ENCODE measurements around the gene CCDC91. TPM values are rescaled to one million over a fixed set of nuclear protein-coding genes. Genes with fewer than 3 reads are reported as not detected.

CCDC91 gene
- total and polyA plus RNA-seq, 5 experiments from 2014 or later = 57.7 to 84.6 (median 73.5) TPM

- H3K9me3 Mint-ChIP-seq = peaks cover 0 to 3% (median 0%) of the 10 kb centered on the region in 9 donors
- H3K27ac Mint-ChIP-seq = no peak overlapping the region
- ATAC-seq (no peak), DNase-seq (no peak)
- peaks cover 0 to 6% (median 3%) of the 10 kb centered on the region in 4 donors for H3K4me1 Mint-ChIP-seq
- POLR2A ChIA-PET = no interaction called here
- H3K27me3 Mint-ChIP-seq = peaks cover 0 to 2% (median 0%) of the 10 kb centered on the region in 5 donors
- H3K36me3 Mint-ChIP-seq = peaks cover 0 to 7% (median 0%) of the 10 kb centered on the region in 3 donors
- H3K4me3 Mint-ChIP-seq = no peak overlapping the region
Measured at GRCh38 chr12:28167981-28168485, 22.2 kb upstream of the CCDC91 start.

DNA sequence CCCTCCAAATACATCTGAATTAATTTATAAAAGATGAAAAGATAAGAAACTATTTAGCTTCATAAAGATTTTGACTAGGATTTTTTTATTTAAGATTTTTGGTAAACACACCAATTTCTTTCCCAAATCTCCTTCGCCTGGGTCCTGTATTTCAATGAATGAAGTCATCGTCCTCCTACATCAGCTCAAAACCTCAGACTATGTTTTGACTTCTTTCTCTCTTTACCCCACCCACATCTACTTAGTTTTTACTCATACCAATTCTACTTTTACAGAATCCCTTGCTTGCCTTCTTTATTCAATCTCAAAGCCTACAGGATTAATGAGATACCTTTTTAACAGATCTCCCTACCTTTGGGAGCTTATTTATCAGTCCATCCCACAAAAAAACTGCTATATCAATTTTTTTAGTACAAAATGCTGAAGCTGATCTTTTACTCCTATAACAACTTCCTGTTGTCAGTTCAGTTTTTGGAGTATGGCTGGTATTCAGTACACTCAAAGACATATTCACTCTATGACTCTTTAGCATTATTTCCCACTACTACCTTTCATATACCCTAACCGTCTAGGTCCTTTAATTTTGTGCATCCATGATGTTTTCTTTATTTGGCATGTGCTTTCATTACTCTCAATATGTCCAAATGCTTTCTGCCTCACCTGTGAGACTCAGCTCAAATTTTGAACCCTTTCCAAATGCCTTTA lies 18.7 kb upstream of the CCDC91 start:
- peak overlapping the region in 2 of 10 donors; percentile 15 to 49 for H3K27ac Mint-ChIP-seq
- no peak for DNase-seq
- no peak for ATAC-seq
- H3K36me3 Mint-ChIP-seq = peaks cover 4 to 8% (median 6%) of the 10 kb centered on the region in 3 donors
- H3K9me3 Mint-ChIP-seq = peaks cover 0 to 11% (median 0%) of the 10 kb centered on the region in 9 donors
- POLR2A ChIA-PET = no interaction called here
- H3K27me3 Mint-ChIP-seq = no peaks in the 10 kb centered on the region
- H3K4me3 Mint-ChIP-seq = no peak overlapping the region
- H3K4me1 Mint-ChIP-seq = peaks cover 0 to 6% (median 3%) of the 10 kb centered on the region in 4 donors

DNA sequence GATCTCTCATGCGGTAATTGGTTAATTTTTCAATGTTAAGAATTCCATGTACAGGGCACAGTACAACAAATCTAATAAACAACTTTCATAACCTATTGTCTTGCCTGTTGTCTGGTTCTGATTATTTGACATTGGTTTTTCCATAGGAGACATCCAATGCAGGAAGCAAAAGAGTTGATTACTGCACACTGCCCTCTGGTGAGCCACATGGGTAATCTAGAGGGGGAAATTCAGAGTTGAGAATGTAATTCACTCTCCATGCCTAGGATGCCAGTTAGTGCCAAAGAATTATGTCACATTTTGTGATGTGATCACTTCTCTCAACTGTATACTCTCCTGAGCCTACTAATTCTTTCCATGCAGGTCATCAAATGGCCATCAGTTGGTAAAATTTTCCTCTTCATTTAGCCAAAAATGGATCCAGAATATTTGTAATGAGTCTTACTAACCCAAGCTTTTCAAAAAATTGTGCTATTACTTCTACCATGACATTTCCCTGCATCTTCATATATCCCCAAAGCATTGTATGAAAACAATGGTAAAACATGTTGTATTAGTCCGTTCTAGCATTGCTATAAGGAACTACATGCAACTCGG lies 17.7 kb upstream of the CCDC91 start:
- peak overlapping the region in 1 of 10 donors; percentile 50 for H3K27ac Mint-ChIP-seq
- POLR2A ChIA-PET = no interaction called here
- no peaks in the 10 kb centered on the region for H3K27me3 Mint-ChIP-seq
- H3K4me1 Mint-ChIP-seq = peaks cover 0 to 6% (median 4%) of the 10 kb centered on the region in 4 donors
- peaks cover 4 to 8% (median 6%) of the 10 kb centered on the region in 3 donors for H3K36me3 Mint-ChIP-seq
- peaks cover 0 to 11% (median 0%) of the 10 kb centered on the region in 9 donors for H3K9me3 Mint-ChIP-seq
- ATAC-seq = no peak
- H3K4me3 Mint-ChIP-seq = no peak overlapping the region
- DNase-seq = no peak

- Mint-ChIP-seq H3K4me1 (peaks cover 0 to 6% (median 4%) of the 10 kb centered on the region in 4 donors), H3K4me3 (no peak overlapping the region), H3K36me3 (peaks cover 4 to 11% (median 9%) of the 10 kb centered on the region in 3 donors), H3K27me3 (peaks cover 0 to 6% (median 0%) of the 10 kb centered on the region in 5 donors), H3K9me3 (peaks cover 0 to 11% (median 0%) of the 10 kb centered on the region in 9 donors), H3K27ac (no peak overlapping the region)
- DNase-seq (no peak), ATAC-seq (no peak)
- POLR2A ChIA-PET = no interaction called here
Measured at GRCh38 chr12:28173440-28173839, 16.8 kb upstream of the CCDC91 start.

DNA sequence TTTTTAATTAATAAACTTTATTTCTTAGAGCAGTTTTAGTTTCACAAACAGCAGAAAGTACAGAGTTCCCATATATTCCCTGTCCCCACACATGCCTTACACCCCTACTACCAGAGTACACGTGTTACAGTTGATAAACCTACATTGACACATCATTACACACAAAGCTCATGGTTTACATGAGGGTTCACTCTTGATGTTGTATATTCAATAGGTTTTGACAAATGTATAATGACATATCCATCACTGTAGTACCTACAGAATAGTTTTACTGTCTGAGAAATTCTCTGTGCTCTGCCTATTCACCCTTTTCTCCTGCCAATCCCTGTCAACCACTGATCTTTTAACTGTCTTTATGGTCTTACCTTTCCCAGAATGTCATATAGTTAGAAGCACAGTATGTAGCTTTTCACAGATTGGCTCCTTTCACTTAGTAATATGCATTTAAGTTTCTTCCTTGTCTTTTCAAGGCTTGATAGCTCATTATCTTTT lies 15.1 kb upstream of the CCDC91 start:
- H3K4me3 Mint-ChIP-seq = no peak overlapping the region

GRCh38 chr12:28176295-28176694 lies 14.0 kb upstream of the CCDC91 start:
- Mint-ChIP-seq H3K4me1 (peaks cover 0 to 6% (median 5%) of the 10 kb centered on the region in 4 donors), H3K9me3 (peaks cover 0 to 11% (median 0%) of the 10 kb centered on the region in 9 donors), H3K27ac (no peak overlapping the region), H3K4me3 (no peak overlapping the region), H3K36me3 (peaks cover 4 to 14% (median 12%) of the 10 kb centered on the region in 3 donors), H3K27me3 (peaks cover 1 to 14% (median 2%) of the 10 kb centered on the region in 5 donors)
- DNase-seq (no peak), ATAC-seq (no peak)
- POLR2A ChIA-PET = no interaction called here

More for the DNA sequence above, 15.1 kb upstream of the CCDC91 start:
- Mint-ChIP-seq H3K27me3 (peaks cover 1 to 14% (median 2%) of the 10 kb centered on the region in 5 donors), H3K36me3 (peaks cover 4 to 14% (median 12%) of the 10 kb centered on the region in 3 donors), H3K27ac (no peak overlapping the region), H3K9me3 (peaks cover 0 to 11% (median 0%) of the 10 kb centered on the region in 9 donors), H3K4me1 (peaks cover 0 to 6% (median 5%) of the 10 kb centered on the region in 4 donors)
- DNase-seq = no peak
- no peak for ATAC-seq
- POLR2A ChIA-PET = no interaction called here

GRCh38 chr12:28177461-28177860 lies 12.8 kb upstream of the CCDC91 start:
- Mint-ChIP-seq H3K27me3 (peaks cover 1 to 14% (median 2%) of the 10 kb centered on the region in 5 donors), H3K9me3 (peaks cover 0 to 11% (median 0%) of the 10 kb centered on the region in 9 donors), H3K4me1 (peaks cover 0 to 4% (median 0%) of the 10 kb centered on the region in 4 donors), H3K36me3 (peaks cover 4 to 18% (median 12%) of the 10 kb centered on the region in 3 donors), H3K4me3 (no peak overlapping the region), H3K27ac (no peak overlapping the region)
- DNase-seq = no peak
- ATAC-seq = no peak
- POLR2A ChIA-PET = no interaction called here

DNA sequence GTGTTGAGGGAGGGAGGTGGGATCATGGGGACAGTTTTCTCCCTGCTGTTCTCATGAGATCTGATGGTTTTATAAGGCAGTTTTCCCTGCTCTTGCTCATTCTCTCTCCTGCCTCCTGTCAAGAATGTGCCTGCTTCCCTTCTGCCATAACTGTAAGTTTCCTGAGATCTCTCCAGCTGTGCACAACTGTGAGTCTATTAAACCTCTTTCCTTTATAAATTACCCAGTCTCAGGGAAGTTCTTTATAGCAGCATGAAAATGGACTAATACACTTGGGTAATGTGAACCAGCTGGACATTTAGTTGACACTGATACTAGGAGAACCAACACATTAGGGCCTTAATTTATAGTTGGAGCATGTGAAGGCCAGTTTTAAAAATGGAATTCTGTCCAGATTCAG lies 12.4 kb upstream of the CCDC91 start:
- H3K9me3 Mint-ChIP-seq = peaks cover 0 to 9% (median 0%) of the 10 kb centered on the region in 9 donors

DNA sequence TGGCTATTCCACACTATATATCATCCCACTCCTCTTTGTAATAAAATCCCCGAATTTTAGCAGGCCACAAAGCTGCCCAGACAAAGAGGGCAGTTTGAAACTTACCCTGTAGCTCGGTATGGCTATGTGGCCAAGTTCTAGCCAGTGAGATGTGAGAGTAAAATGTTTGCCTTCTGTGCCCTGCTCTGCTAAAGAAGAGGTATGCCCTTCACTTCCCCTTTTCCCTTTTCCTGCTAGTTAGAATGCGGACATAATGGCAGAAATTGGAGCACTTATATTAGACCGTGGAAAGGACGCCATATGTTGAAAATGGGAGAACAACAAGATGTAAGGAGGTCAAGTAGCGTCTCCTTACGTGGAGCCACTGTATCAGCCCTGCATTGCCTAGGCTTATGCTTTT lies 11.5 kb upstream of the CCDC91 start:
- ATAC-seq (no peak), DNase-seq (no peak)
- POLR2A ChIA-PET = no interaction called here
- H3K27me3 Mint-ChIP-seq = peaks cover 1 to 14% (median 2%) of the 10 kb centered on the region in 5 donors
- peaks cover 0 to 7% (median 0%) of the 10 kb centered on the region in 9 donors for H3K9me3 Mint-ChIP-seq
- H3K36me3 Mint-ChIP-seq = peaks cover 4 to 18% (median 12%) of the 10 kb centered on the region in 3 donors
- no peak overlapping the region for H3K27ac Mint-ChIP-seq
- no peak overlapping the region for H3K4me3 Mint-ChIP-seq
- peaks cover 0 to 6% (median 0%) of the 10 kb centered on the region in 4 donors for H3K4me1 Mint-ChIP-seq

More for the DNA sequence above, 12.4 kb upstream of the CCDC91 start:
- H3K4me1 Mint-ChIP-seq = peaks cover 0 to 4% (median 0%) of the 10 kb centered on the region in 4 donors
- POLR2A ChIA-PET = no interaction called here
- peaks cover 1 to 14% (median 2%) of the 10 kb centered on the region in 5 donors for H3K27me3 Mint-ChIP-seq
- H3K27ac Mint-ChIP-seq = no peak overlapping the region
- no peak for ATAC-seq
- no peak overlapping the region for H3K4me3 Mint-ChIP-seq
- H3K36me3 Mint-ChIP-seq = peaks cover 4 to 18% (median 12%) of the 10 kb centered on the region in 3 donors
- no peak for DNase-seq

- POLR2A ChIA-PET = interaction anchor here (1.1 kb wide), 1 partner anchor 10 kb away, joined by 3 read pairs; no protein-coding TSS in a partner anchor
- H3K4me1 Mint-ChIP-seq = peaks cover 0 to 6% (median 0%) of the 10 kb centered on the region in 4 donors
- no peak overlapping the region for H3K4me3 Mint-ChIP-seq
- no peak for DNase-seq
- no peak for ATAC-seq
- peaks cover 1 to 14% (median 2%) of the 10 kb centered on the region in 5 donors for H3K27me3 Mint-ChIP-seq
- no peak overlapping the region for H3K27ac Mint-ChIP-seq
- peaks cover 0 to 1% (median 0%) of the 10 kb centered on the region in 9 donors for H3K9me3 Mint-ChIP-seq
- H3K36me3 Mint-ChIP-seq = peaks cover 0 to 12% (median 7%) of the 10 kb centered on the region in 3 donors
Measured at GRCh38 chr12:28180786-28181185, 9.5 kb upstream of the CCDC91 start.

GRCh38 chr12:28184375-28184774 lies 5.9 kb upstream of the CCDC91 start:
- ATAC-seq = no peak
- Mint-ChIP-seq H3K9me3 (peaks cover 0 to 13% (median 0%) of the 10 kb centered on the region in 9 donors), H3K4me1 (peaks cover 7 to 18% (median 13%) of the 10 kb centered on the region in 4 donors), H3K27me3 (peaks cover 0 to 2% (median 1%) of the 10 kb centered on the region in 5 donors), H3K27ac (no peak overlapping the region), H3K36me3 (peaks cover 0 to 11% (median 11%) of the 10 kb centered on the region in 3 donors), H3K4me3 (no peak overlapping the region)
- POLR2A ChIA-PET = no interaction called here
- no peak for DNase-seq

DNA sequence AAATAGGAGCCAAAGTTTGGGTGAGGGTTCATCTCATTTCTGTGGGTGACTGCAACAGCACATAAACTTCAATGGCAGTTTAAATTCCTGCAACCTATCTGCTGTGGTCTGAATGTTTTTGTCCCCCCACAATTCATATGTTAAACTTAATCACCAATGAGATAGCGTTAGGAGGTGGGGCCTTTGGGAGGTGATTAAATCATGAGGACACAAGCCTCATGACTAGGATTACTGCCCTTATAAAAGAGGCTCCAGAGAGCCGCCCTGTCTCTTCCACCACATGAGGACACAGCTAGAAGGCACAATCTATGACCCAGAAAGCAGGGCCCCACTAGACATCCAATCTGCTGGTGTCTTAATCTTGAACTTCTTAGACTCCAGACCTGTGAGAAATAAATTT lies 3.8 kb upstream of the CCDC91 start:
- peaks cover 19 to 34% (median 30%) of the 10 kb centered on the region in 4 donors for H3K4me1 Mint-ChIP-seq

More for the DNA sequence above, 3.8 kb upstream of the CCDC91 start:
- H3K27ac Mint-ChIP-seq = no peak overlapping the region
- H3K9me3 Mint-ChIP-seq = peaks cover 0 to 13% (median 0%) of the 10 kb centered on the region in 9 donors
- H3K4me3 Mint-ChIP-seq = no peak overlapping the region
- no peaks in the 10 kb centered on the region for H3K27me3 Mint-ChIP-seq
- ATAC-seq (no peak), DNase-seq (no peak)
- POLR2A ChIA-PET = interaction anchor here (0.6 to 0.7 kb wide), 2 partner anchors 85 to 1352 kb away, joined by 4 to 5 read pairs; no protein-coding TSS in a partner anchor
- peaks cover 0 to 11% (median 10%) of the 10 kb centered on the region in 3 donors for H3K36me3 Mint-ChIP-seq
